Transverse colon (tissue), 4 donors: ENCODE results near the gene SLC45A1. TPM values are rescaled to one million over a fixed set of nuclear protein-coding genes. Genes with fewer than 3 reads are reported as not detected.
A peak's percentile ranks its signal among the peaks of the same experiment; 100 is the strongest.

Source experiments
- DNase-seq: peaks from one replicate; pipeline ENCODE4 v3.0.0-alpha.2; 2019
- H3K27ac ChIP-seq, 4 donors: fragments of 200-600 bp; sonication (generic); 2 replicates each; pipeline ENCODE4 v1.5.1; 2016 to 2018; ENCODE audit warnings: inconsistent platforms in 4 of 4
- H3K27me3 ChIP-seq: fragments of 200-600 bp; sonication (generic); 2 replicates; pipeline ENCODE4 v1.5.1; 2017; ENCODE audit warnings: inconsistent platforms
- H3K36me3 ChIP-seq, 4 donors: fragments of 200-600 bp; sonication (generic); 2 replicates each; pipeline ENCODE4 v1.5.1; 2017 to 2019; ENCODE audit warnings: inconsistent platforms in 4 of 4
- H3K4me1 ChIP-seq, 4 donors: fragments of 200-600 bp; sonication (generic); 2 replicates each; pipeline ENCODE4 v1.5.1; 2017 to 2020; ENCODE audit warnings: inconsistent platforms in 4 of 4
- H3K4me3 ChIP-seq, 4 donors: fragments of 200-600 bp; sonication (generic); 1 replicate in 1 of 4; 2 replicates in 3 of 4; pipeline versions ENCODE4 v1.5.1 to v1.6.1; 2017 to 2019; ENCODE audit warnings: inconsistent platforms in 4 of 4
- H3K9me3 ChIP-seq, 2 donors: fragments of 200-600 bp; sonication (generic); 2 replicates each; pipeline ENCODE4 v1.5.1; 2017 to 2019; ENCODE audit warnings: inconsistent platforms in 2 of 2
- CTCF ChIP-seq, 5 experiments: fragments of 200-600 bp in 3 of 5; fragments of 450-650 bp in 2 of 5; sonication (generic) in 3 of 5; IDR thresholded peaks; 1 replicate in 2 of 5; 2 replicates in 3 of 5; pipeline ENCODE4 v1.5.1; 2016 to 2017; ENCODE audit warnings: antibody characterized with exemption in 5 of 5, inconsistent platforms in 3 of 5, mild to moderate bottlenecking in 2 of 5, moderate library complexity in 1 of 5
- EP300 ChIP-seq: sonication (generic); formaldehyde crosslinking; IDR thresholded peaks from one replicate; pipeline ENCODE4 v1.6.1; 2017; ENCODE audit warnings: antibody characterized with exemption, low read depth
- POLR2A ChIP-seq: fragments of 450-650 bp; IDR thresholded peaks from one replicate; pipeline ENCODE4 v1.6.1; 2016; ENCODE audit warnings: antibody characterized with exemption, mild to moderate bottlenecking, moderate library complexity
- POLR2AphosphoS5 ChIP-seq, 3 donors: sonication (generic); formaldehyde crosslinking; IDR thresholded peaks; one replicate each; pipeline ENCODE4 v1.6.1; 2016; ENCODE audit warnings: antibody characterized with exemption in 3 of 3
- WGBS, 2 donors: methylation state at CpG; one replicate each; pipeline ENCODE4 v1.1.5; 2018; ENCODE audit warnings: low coverage in 1 of 2; 5-methylcytosine and 5-hydroxymethylcytosine counted together
- in situ Hi-C, 4 donors: fragments of 200-750 bp; cut with MboI; loops; one replicate each; pipeline versions ENCODE4 v1.15.0 to v1.15.1; 2017; ENCODE audit warnings: low sequenced_read_pairs in 3 of 4, low pct_ligation_motif_present in 1 of 4, low pct_unique_long_range_greater_than_20kb in 1 of 4
- intact Hi-C: fragments of 100-400 bp; cut with DNase I; formaldehyde crosslinking; loops from one replicate; pipeline ENCODE4 v1.15.1; 2023; ENCODE audit warnings: low total_unique reads
- total RNA-seq, 4 donors: library from RNA; depleted of rRNA; stranded (reverse); fragments of >200 nt; gene quantifications; one replicate each; pipeline ENCODE4 v1.1.0, GENCODE V29; 2016

Gene SLC45A1
- total RNA-seq, 4 donors from 2014 or later, result 2.3 to 7.1 (median 4.1) TPM

- WGBS, 2 donors, result 68% methylated on average over 13 of the region's 13 CpGs; no CpG with 5 or more reads in 1 of the 2 donors
- intact Hi-C loops (no loop called here), in situ Hi-C loops (no loop called here)
- Histone ChIP-seq H3K4me1 (peaks cover 0 to 17% (median 2%) of the 10 kb centered on the region in 4 donors), H3K36me3 (peaks cover 0 to 17% (median 7%) of the 10 kb centered on the region in 4 donors), H3K4me3 (no peak overlapping the region), H3K27ac (peak overlapping the region; percentile 45 to 76 (median 55)), H3K9me3 (no peaks in the 10 kb centered on the region), H3K27me3 (no peaks in the 10 kb centered on the region)
- TF ChIP-seq CTCF (IDR thresholded peaks at IDR 0.05), result peak; percentile 60 to 69 (median 63)
- TF ChIP-seq POLR2A, result no peak
- no peak for DNase-seq
Observed at GRCh38 chr1:8351693-8352470, 34.0 kb downstream of the SLC45A1 start.

GRCh38 chr1:8352471-8352845 lies 34.5 kb downstream of the SLC45A1 start:
- no peaks in the 10 kb centered on the region for H3K9me3 ChIP-seq
- intact Hi-C loops, result no loop called here
- in situ Hi-C loops, result no loop called here

GRCh38 chr1:8352886-8353785 lies 35.2 kb downstream of the SLC45A1 start:
- Histone ChIP-seq H3K27me3 (no peaks in the 10 kb centered on the region), H3K4me1 (peaks cover 0 to 17% (median 2%) of the 10 kb centered on the region in 4 donors), H3K4me3 (no peak overlapping the region), H3K9me3 (no peaks in the 10 kb centered on the region), H3K27ac (peak overlapping the region; percentile 45 to 76 (median 55)), H3K36me3 (peaks cover 1 to 25% (median 12%) of the 10 kb centered on the region in 4 donors)
- no peak for TF ChIP-seq EP300
- TF ChIP-seq POLR2AphosphoS5 (IDR thresholded peaks at IDR 0.05), result no peak
- TF ChIP-seq POLR2A, result no peak
- no peak for TF ChIP-seq CTCF (IDR thresholded peaks at IDR 0.05)
- in situ Hi-C loops, result no loop called here
- intact Hi-C loops, result no loop called here
- DNase-seq, result no peak
- 74 to 77% methylated on average over 9 to 21 of the region's 21 CpGs for WGBS, 2 donors

More at GRCh38 chr1:8352471-8352845, 34.5 kb downstream of the SLC45A1 start:
- 77 to 80% methylated on average over 15 of the region's 15 CpGs for WGBS, 2 donors
- TF ChIP-seq POLR2A (no peak), POLR2AphosphoS5 (IDR thresholded peaks at IDR 0.05) (no peak)
- Histone ChIP-seq H3K4me3 (no peak overlapping the region), H3K4me1 (peaks cover 0 to 17% (median 2%) of the 10 kb centered on the region in 4 donors), H3K27me3 (no peaks in the 10 kb centered on the region), H3K36me3 (peaks cover 0 to 23% (median 8%) of the 10 kb centered on the region in 4 donors), H3K27ac (peak overlapping the region; percentile 45 to 76 (median 55))
- no peak for DNase-seq

- 60 to 82% methylated on average over 1 to 8 of the region's 8 CpGs for WGBS, 2 donors
- intact Hi-C loops (no loop called here), in situ Hi-C loops (no loop called here)
- Histone ChIP-seq H3K4me1 (peaks cover 0 to 12% (median 2%) of the 10 kb centered on the region in 4 donors), H3K4me3 (no peak overlapping the region), H3K27me3 (no peaks in the 10 kb centered on the region), H3K36me3 (peaks cover 2 to 34% (median 18%) of the 10 kb centered on the region in 4 donors), H3K9me3 (no peaks in the 10 kb centered on the region), H3K27ac (peak overlapping the region in 3 of 4 donors; percentile 54 to 76 (median 56))
- TF ChIP-seq EP300, result no peak
- DNase-seq, result no peak
Observed at GRCh38 chr1:8354038-8354437, 36.1 kb downstream of the SLC45A1 start.
